ENCODE results near the gene PCDH9.

DNA sequence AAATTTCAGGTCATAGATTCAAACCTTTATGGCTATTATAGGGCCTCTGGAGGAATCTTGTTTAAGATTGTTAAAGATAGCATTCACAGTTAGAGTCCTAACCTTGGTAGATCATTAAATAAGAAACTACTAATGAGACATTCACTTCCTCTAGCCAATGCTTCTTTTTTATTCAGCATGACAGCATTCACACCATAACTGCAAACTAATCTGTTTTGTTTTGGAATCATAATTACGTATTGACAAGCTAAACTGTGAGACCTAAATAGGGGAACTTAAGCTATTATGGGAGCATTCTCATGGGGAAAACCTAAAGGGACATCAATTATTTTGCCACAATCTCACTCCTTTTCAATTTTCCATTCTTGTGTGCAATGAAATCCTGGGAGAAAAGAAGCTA lies 653.8 kb downstream of the PCDH9 start:
- TF ChIP-seq, protein P1, sequence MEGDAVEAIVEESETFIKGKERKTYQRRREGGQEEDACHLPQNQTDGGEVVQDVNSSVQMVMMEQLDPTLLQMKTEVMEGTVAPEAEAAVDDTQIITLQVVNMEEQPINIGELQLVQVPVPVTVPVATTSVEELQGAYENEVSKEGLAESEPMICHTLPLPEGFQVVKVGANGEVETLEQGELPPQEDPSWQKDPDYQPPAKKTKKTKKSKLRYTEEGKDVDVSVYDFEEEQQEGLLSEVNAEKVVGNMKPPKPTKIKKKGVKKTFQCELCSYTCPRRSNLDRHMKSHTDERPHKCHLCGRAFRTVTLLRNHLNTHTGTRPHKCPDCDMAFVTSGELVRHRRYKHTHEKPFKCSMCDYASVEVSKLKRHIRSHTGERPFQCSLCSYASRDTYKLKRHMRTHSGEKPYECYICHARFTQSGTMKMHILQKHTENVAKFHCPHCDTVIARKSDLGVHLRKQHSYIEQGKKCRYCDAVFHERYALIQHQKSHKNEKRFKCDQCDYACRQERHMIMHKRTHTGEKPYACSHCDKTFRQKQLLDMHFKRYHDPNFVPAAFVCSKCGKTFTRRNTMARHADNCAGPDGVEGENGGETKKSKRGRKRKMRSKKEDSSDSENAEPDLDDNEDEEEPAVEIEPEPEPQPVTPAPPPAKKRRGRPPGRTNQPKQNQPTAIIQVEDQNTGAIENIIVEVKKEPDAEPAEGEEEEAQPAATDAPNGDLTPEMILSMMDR (IDR thresholded peaks at IDR 0.05), result no peak
- TF ChIP-seq POLR2AphosphoS5 (IDR thresholded peaks at IDR 0.05), result no peak
- TF ChIP-seq POLR2A (IDR thresholded peaks at IDR 0.05), result no peak
- TF ChIP-seq EP300 (IDR thresholded peaks at IDR 0.05), result no peak

All from suprapubic skin (tissue), 4 donors.